Gastrocnemius medialis (tissue), 4 donors: ENCODE measurements around the gene MYBL2. TPM values are rescaled to one million over a fixed set of nuclear protein-coding genes. Genes with fewer than 3 reads are reported as not detected.

Experiments used
- ATAC-seq, 2 donors: fragments of 150-250 bp; one replicate each; pipeline ENCODE4 v1.9.1; 2016
- DNase-seq, 2 donors: peaks; one replicate each; pipeline ENCODE4 v3.0.0-alpha.2; 2019
- H3K27ac ChIP-seq, 4 donors: fragments of 200-600 bp; sonication (generic); 1 replicate in 1 of 4; 2 replicates in 3 of 4; pipeline ENCODE4 v1.5.1; 2016 to 2018; ENCODE audit warnings: mild to moderate bottlenecking in 2 of 4, moderate library complexity in 1 of 4
- H3K27me3 ChIP-seq, 3 donors: fragments of 200-600 bp; sonication (generic) in 2 of 3; 1 replicate in 1 of 3; 2 replicates in 2 of 3; pipeline versions ENCODE4 v1.5.1 to v1.6.0; 2016 to 2019; ENCODE audit warnings: mild to moderate bottlenecking in 1 of 3, moderate library complexity in 1 of 3
- H3K36me3 ChIP-seq, 2 donors: fragments of 200-600 bp; sonication (generic) in 1 of 2; one replicate each; pipeline ENCODE4 v1.5.1; 2017 to 2018
- H3K4me1 ChIP-seq, 2 donors: fragments of 200-600 bp; sonication (generic) in 1 of 2; one replicate each; pipeline ENCODE4 v1.5.1; 2016 to 2017; ENCODE audit warnings: mild to moderate bottlenecking in 2 of 2
- H3K4me3 ChIP-seq, 4 donors: fragments of 200-600 bp; sonication (generic) in 3 of 4; 1 replicate in 1 of 4; 2 replicates in 3 of 4; pipeline ENCODE4 v1.5.1; 2016 to 2019; ENCODE audit warnings: mild to moderate bottlenecking in 2 of 4
- H3K9me3 ChIP-seq, 3 donors: fragments of 200-600 bp; sonication (generic) in 2 of 3; 1 replicate in 1 of 3; 2 replicates in 2 of 3; pipeline ENCODE4 v1.5.1; 2016 to 2019
- CTCF ChIP-seq, 5 experiments: fragments of 450-650 bp in 3 of 5; fragments of 200-600 bp in 2 of 5; sonication (generic) in 2 of 5; IDR thresholded peaks in 4 of 5; conservative IDR thresholded peaks in 1 of 5; 1 replicate in 4 of 5; 2 replicates in 1 of 5; pipeline ENCODE4 v1.5.1; 2016 to 2019; ENCODE audit warnings: antibody characterized with exemption in 5 of 5, mild to moderate bottlenecking in 3 of 5, moderate library complexity in 3 of 5
- POLR2A ChIP-seq, 2 donors: fragments of 450-650 bp; IDR thresholded peaks; one replicate each; pipeline ENCODE4 v1.6.1; 2017; ENCODE audit warnings: antibody characterized with exemption in 2 of 2, mild to moderate bottlenecking in 2 of 2, moderate library complexity in 2 of 2
- in situ Hi-C, 4 donors: fragments of 200-750 bp; cut with MboI; loops; one replicate each; pipeline versions ENCODE4 v1.15.0 to v1.8.0; 2017; ENCODE audit warnings: low sequenced_read_pairs in 4 of 4
- intact Hi-C: fragments of 100-400 bp; cut with DNase I; formaldehyde crosslinking; loops from one replicate; pipeline ENCODE4 v1.15.1; 2023; ENCODE audit warnings: low total_unique reads
- total RNA-seq, 4 donors: library from RNA; depleted of rRNA; stranded (reverse); fragments of >200 nt; gene quantifications; one replicate each; pipeline versions ENCODE4 v1.1.0 to v1.2.3, GENCODE V29; 2016

Gene MYBL2
- total RNA-seq, 4 donors from 2014 or later: 0.55 TPM; not detected in 3

DNA sequence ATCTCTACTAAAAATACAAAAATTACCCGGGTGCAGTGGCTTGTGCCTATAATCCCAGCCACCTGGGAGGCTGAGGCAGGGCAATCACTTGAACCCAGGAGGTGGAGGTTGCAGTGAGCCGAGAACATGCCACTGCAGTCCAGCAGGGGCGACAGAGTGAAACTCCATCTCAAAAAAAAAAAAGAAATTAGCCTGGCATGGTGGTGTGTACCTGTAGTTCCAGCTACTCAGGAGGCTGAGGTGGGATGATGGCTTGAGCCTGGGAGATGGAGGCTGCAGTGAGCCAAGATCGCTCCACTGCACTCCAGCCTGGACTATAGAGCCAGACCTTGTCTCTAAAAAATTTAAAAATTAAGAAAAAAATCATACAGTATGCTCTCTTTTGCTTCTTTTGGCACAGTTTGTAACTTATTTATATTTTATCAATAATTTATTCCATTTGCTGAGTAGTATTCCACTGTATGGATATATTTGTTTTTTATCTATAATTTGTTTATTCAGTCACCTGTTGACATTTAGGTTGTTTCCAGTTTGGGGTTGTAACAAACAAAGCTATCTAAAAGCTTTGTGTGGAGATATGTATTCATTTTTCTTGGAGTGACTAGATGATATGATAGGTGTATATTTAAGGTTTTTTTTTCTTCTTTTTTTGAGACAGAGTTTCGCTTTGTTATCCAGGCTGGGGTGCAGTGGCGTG is 8.0 kb upstream of the MYBL2 start:
- ATAC-seq: no peak
- DNase-seq: no peak
- no peak overlapping the region for H3K27ac ChIP-seq
- intact Hi-C loops: no loop called here
- no peaks in the 10 kb centered on the region for H3K27me3 ChIP-seq
- H3K36me3 ChIP-seq: no peaks in the 10 kb centered on the region
- in situ Hi-C loops: no loop called here
- no peak overlapping the region for H3K4me3 ChIP-seq
- peaks cover 4 to 10% of the 10 kb centered on the region in 2 donors for H3K4me1 ChIP-seq
- no peaks in the 10 kb centered on the region for H3K9me3 ChIP-seq
- TF ChIP-seq POLR2A (IDR thresholded peaks at IDR 0.05) (no peak), CTCF (IDR thresholded peaks at IDR 0.05 in 4 of 5, conservative IDR thresholded peaks at IDR 0.05 in 1 of 5) (no peak)

DNA sequence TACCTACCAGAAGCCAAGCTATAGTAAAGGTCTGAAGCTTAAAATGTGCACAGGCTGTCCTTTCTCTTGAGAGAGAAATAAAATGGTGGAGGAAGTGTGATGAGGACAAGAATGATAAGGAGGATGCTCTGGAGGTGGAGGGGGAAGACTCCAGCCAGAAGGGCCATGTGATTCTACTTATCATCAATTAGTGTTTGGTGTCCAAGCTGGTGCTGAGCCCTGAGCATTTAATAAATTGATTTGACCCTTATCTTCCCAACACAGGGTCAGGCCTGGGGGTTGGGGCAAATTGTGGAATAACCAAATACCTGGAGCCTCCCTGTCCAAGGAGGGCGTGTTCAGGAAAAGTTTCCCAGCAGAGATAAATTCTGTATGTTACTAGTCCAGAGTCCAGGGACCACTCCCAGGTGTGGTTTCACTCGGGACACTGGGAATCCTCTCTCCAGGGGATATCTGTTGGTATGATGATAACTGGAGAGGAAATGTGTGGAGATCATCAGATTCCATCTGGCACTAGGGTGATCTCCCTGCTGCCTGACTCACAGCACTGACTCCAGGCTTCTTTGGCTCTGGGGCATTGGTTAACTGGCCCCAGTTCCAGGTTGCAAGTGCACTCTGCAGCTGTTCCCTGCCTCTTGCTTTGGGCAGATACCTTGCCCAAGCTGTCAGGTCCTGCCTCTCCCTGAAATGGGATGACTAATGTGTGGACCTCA is 3.8 kb upstream of the MYBL2 start:
- intact Hi-C loops: no loop called here
- in situ Hi-C loops: no loop called here
- no peak for ATAC-seq
- Histone ChIP-seq H3K27me3 (peaks cover 13 to 23% (median 22%) of the 10 kb centered on the region in 3 donors), H3K4me1 (peaks cover 3 to 6% of the 10 kb centered on the region in 2 donors), H3K9me3 (no peaks in the 10 kb centered on the region), H3K36me3 (no peaks in the 10 kb centered on the region), H3K27ac (no peak overlapping the region), H3K4me3 (no peak overlapping the region)
- no peak for DNase-seq
- TF ChIP-seq POLR2A (IDR thresholded peaks at IDR 0.05): no peak
- no peak for TF ChIP-seq CTCF (IDR thresholded peaks at IDR 0.05 in 4 of 5, conservative IDR thresholded peaks at IDR 0.05 in 1 of 5)

- Histone ChIP-seq H3K27ac (no peak overlapping the region), H3K9me3 (no peaks in the 10 kb centered on the region), H3K36me3 (no peaks in the 10 kb centered on the region), H3K4me1 (peaks cover 3 to 6% of the 10 kb centered on the region in 2 donors), H3K27me3 (peaks cover 35 to 41% (median 36%) of the 10 kb centered on the region in 3 donors), H3K4me3 (no peak overlapping the region)
- intact Hi-C loops (no loop called here), in situ Hi-C loops (no loop called here)
- ATAC-seq (no peak), DNase-seq (no peak)
- TF ChIP-seq CTCF (IDR thresholded peaks at IDR 0.05 in 4 of 5, conservative IDR thresholded peaks at IDR 0.05 in 1 of 5) (no peak), POLR2A (IDR thresholded peaks at IDR 0.05) (no peak)
Measured at GRCh38 chr20:43665466-43666176, 1.3 kb upstream of the MYBL2 start.

- H3K27ac ChIP-seq: no peak overlapping the region
- intact Hi-C loops: no loop called here
- TF ChIP-seq POLR2A (IDR thresholded peaks at IDR 0.05): no peak
- TF ChIP-seq CTCF (IDR thresholded peaks at IDR 0.05 in 4 of 5, conservative IDR thresholded peaks at IDR 0.05 in 1 of 5): no peak
- H3K4me3 ChIP-seq: no peak overlapping the region
- H3K36me3 ChIP-seq: no peaks in the 10 kb centered on the region
- H3K9me3 ChIP-seq: no peaks in the 10 kb centered on the region
- H3K4me1 ChIP-seq: peaks cover 3 to 6% of the 10 kb centered on the region in 2 donors
- H3K27me3 ChIP-seq: peaks cover 36 to 41% (median 38%) of the 10 kb centered on the region in 3 donors
- ATAC-seq (no peak), DNase-seq (no peak)
- in situ Hi-C loops: no loop called here
Measured at GRCh38 chr20:43667341-43668132, 623 bp downstream of the MYBL2 start.
